Activated T-cell treated with anti-CD3 and anti-CD28 coated beads, Interleukin-2, amount 50 U/mL, for 24 hours (primary cell): ENCODE data around the gene COMP.

Experiments
- DNase-seq: peaks from one replicate; pipeline ENCODE4 v3.0.0-alpha.2; 2020
- H3K27ac Mint-ChIP-seq: 2 replicates; pipeline ENCODE4 v1.8.0; 2020; ENCODE audit warnings: mild to moderate bottlenecking, mixed read lengths
- H3K27me3 Mint-ChIP-seq: 2 replicates; pipeline ENCODE4 v1.8.0; 2020; ENCODE audit warnings: mixed read lengths
- H3K36me3 Mint-ChIP-seq: 2 replicates; pipeline ENCODE4 v1.8.0; 2020; ENCODE audit warnings: low read depth, mixed read lengths
- H3K4me1 Mint-ChIP-seq: 2 replicates; pipeline ENCODE4 v1.8.0; 2020; ENCODE audit warnings: low read depth, mixed read lengths
- H3K4me3 Mint-ChIP-seq: 2 replicates; pipeline ENCODE4 v1.8.0; 2020; ENCODE audit warnings: mild to moderate bottlenecking, moderate library complexity, mixed read lengths
- H3K9me3 Mint-ChIP-seq: 2 replicates; pipeline ENCODE4 v1.8.0; 2020; ENCODE audit warnings: mixed read lengths

The COMP gene

GRCh38 chr19:18795540-18795939, 4.4 kb upstream of the COMP start:
- Mint-ChIP-seq H3K4me1 (peaks cover 4% of the 10 kb centered on the region), H3K4me3 (no peak overlapping the region), H3K27ac (no peak overlapping the region), H3K36me3 (no peaks in the 10 kb centered on the region), H3K9me3 (no peaks in the 10 kb centered on the region), H3K27me3 (peaks cover 61% of the 10 kb centered on the region)
- no peak for DNase-seq

GRCh38 chr19:18794692-18795091, 3.6 kb upstream of the COMP start:
- Mint-ChIP-seq H3K27ac (no peak overlapping the region), H3K4me1 (peaks cover 9% of the 10 kb centered on the region), H3K27me3 (peaks cover 69% of the 10 kb centered on the region)

GRCh38 chr19:18794029-18794313, 2.9 kb upstream of the COMP start:
- DNase-seq, result no peak
- no peaks in the 10 kb centered on the region for H3K36me3 Mint-ChIP-seq
- H3K27me3 Mint-ChIP-seq, result peaks cover 76% of the 10 kb centered on the region
- H3K4me1 Mint-ChIP-seq, result peaks cover 16% of the 10 kb centered on the region
- no peak overlapping the region for H3K4me3 Mint-ChIP-seq
- H3K27ac Mint-ChIP-seq, result no peak overlapping the region
- no peaks in the 10 kb centered on the region for H3K9me3 Mint-ChIP-seq

More at GRCh38 chr19:18794692-18795091, 3.6 kb upstream of the COMP start:
- Mint-ChIP-seq H3K9me3 (no peaks in the 10 kb centered on the region), H3K4me3 (no peak overlapping the region), H3K36me3 (no peaks in the 10 kb centered on the region)
- no peak for DNase-seq

GRCh38 chr19:18793144-18794028, 2.3 kb upstream of the COMP start:
- Mint-ChIP-seq H3K4me1 (peaks cover 20% of the 10 kb centered on the region), H3K4me3 (no peak overlapping the region), H3K36me3 (no peaks in the 10 kb centered on the region), H3K9me3 (no peaks in the 10 kb centered on the region), H3K27ac (no peak overlapping the region), H3K27me3 (peaks cover 79% of the 10 kb centered on the region)
- no peak for DNase-seq

- Mint-ChIP-seq H3K36me3 (no peaks in the 10 kb centered on the region), H3K4me1 (peaks cover 22% of the 10 kb centered on the region), H3K4me3 (no peak overlapping the region), H3K27ac (no peak overlapping the region), H3K27me3 (peaks cover 85% of the 10 kb centered on the region), H3K9me3 (no peaks in the 10 kb centered on the region)
- no peak for DNase-seq
Measured at GRCh38 chr19:18792661-18793060, 1.6 kb upstream of the COMP start.

- Mint-ChIP-seq H3K27me3 (peaks cover 89% of the 10 kb centered on the region), H3K36me3 (no peaks in the 10 kb centered on the region), H3K9me3 (no peaks in the 10 kb centered on the region), H3K4me3 (no peak overlapping the region), H3K4me1 (peaks cover 29% of the 10 kb centered on the region), H3K27ac (no peak overlapping the region)
- no peak for DNase-seq
Measured at GRCh38 chr19:18791315-18791678, 192 bp upstream of the COMP start.

DNA sequence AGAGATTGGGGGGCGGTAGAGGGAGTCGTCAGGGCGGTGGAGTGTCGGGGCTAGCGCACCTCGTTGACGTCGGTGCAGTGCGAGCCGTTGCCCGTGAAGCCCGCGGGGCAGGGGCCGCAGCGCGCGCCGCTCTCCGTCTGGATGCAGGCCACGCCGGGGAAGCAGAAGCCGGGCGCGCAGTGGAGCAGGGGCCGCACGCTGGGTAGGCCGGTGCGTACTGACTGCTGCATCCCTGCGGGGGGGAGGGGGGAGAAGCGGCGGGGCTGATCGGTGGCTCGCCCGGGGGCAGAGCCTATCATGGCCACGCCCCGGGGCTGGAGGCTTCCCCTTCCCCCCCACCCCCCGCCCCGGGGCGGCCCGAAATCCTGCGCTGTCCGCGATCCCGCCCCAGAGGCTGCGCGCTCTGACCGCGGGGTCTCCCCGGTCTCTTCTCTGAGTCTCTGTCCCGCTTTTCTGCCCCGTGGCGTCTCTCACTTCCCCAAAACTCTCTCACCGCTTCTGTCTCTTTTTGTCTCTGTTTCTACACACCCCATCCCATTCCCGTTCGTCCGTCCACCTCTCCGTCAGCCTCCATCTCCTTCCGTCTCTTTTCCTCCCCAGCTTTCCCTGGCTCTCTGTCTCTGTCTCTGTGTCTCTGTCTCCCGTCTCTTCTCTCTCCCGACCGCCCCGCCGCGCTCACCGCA, 1.1 kb downstream of the COMP start:
- DNase-seq, result peak; percentile 52
- Mint-ChIP-seq H3K9me3 (no peaks in the 10 kb centered on the region), H3K4me3 (peak overlapping the region; percentile 39)

GRCh38 chr19:18789422-18789869, 1.7 kb downstream of the COMP start:
- H3K36me3 Mint-ChIP-seq, result no peaks in the 10 kb centered on the region
- H3K9me3 Mint-ChIP-seq, result no peaks in the 10 kb centered on the region
- peaks cover 91% of the 10 kb centered on the region for H3K27me3 Mint-ChIP-seq
- no peak overlapping the region for H3K27ac Mint-ChIP-seq
- H3K4me1 Mint-ChIP-seq, result peaks cover 36% of the 10 kb centered on the region
- no peak for DNase-seq
- peak overlapping the region; percentile 53 for H3K4me3 Mint-ChIP-seq

More for the DNA sequence above, 1.1 kb downstream of the COMP start:
- H3K27ac Mint-ChIP-seq, result peak overlapping the region; percentile 37
- H3K36me3 Mint-ChIP-seq, result no peaks in the 10 kb centered on the region
- peaks cover 90% of the 10 kb centered on the region for H3K27me3 Mint-ChIP-seq
- peaks cover 36% of the 10 kb centered on the region for H3K4me1 Mint-ChIP-seq

DNA sequence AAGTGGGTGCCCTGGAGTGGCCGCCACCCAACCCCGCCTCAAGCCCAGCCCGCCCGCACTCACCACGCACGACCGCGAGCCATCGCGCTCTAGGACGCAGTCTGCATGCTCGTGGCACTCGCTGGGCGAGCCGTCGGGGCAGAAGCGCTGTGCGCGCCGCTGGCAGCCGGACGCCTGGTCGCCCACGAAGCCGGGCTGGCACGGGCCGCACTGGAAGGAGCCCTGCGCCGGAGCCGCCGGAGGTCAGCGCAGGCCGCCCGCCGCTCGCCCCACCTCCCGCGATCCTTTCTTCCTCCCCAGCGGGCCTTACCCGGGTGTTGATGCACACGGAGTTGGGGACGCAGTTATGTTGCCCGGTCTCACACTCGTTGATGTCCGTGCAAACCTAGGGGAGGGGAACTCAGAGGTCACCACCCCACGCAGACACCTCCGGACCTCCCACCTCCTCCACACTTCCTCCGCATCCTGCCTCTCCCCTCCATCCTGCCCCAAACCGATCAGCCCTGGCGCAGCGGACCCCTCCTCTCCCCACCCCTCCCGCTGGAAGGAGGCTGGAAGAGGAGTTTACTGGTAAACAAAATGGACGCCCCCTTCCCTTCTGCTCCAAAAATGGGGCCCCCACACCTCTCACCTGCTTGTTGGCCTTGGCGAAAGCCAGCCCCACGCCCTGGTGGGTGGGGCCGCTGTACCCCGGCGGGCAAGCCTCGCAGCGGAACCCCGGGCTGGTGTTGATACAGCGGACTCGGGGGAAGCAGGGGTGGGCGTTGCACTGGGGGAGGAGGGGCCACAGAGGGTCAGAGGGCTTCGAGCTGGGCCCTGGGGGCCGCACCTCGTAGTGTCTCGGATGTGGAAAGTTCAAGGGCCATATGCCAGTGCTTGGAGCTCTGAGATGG, 2.3 kb downstream of the COMP start:
- peaks cover 36% of the 10 kb centered on the region for H3K4me1 Mint-ChIP-seq
- peak overlapping the region; percentile 53 for H3K4me3 Mint-ChIP-seq
- H3K9me3 Mint-ChIP-seq, result no peaks in the 10 kb centered on the region
- peak; percentile 46 for DNase-seq
- no peak overlapping the region for H3K27ac Mint-ChIP-seq
- no peaks in the 10 kb centered on the region for H3K36me3 Mint-ChIP-seq
- peaks cover 90% of the 10 kb centered on the region for H3K27me3 Mint-ChIP-seq

GRCh38 chr19:18785179-18786124, 5.7 kb downstream of the COMP start:
- no peak overlapping the region for H3K4me3 Mint-ChIP-seq
- peaks cover 59% of the 10 kb centered on the region for H3K27me3 Mint-ChIP-seq
- DNase-seq, result peak; percentile 73
- H3K27ac Mint-ChIP-seq, result no peak overlapping the region
- H3K36me3 Mint-ChIP-seq, result no peaks in the 10 kb centered on the region
- no peaks in the 10 kb centered on the region for H3K9me3 Mint-ChIP-seq
- H3K4me1 Mint-ChIP-seq, result peaks cover 34% of the 10 kb centered on the region

GRCh38 chr19:18784786-18785120, 6.4 kb downstream of the COMP start:
- no peak overlapping the region for H3K27ac Mint-ChIP-seq
- DNase-seq, result no peak
- H3K36me3 Mint-ChIP-seq, result no peaks in the 10 kb centered on the region
- no peaks in the 10 kb centered on the region for H3K9me3 Mint-ChIP-seq
- peaks cover 29% of the 10 kb centered on the region for H3K4me1 Mint-ChIP-seq
- no peak overlapping the region for H3K4me3 Mint-ChIP-seq
- H3K27me3 Mint-ChIP-seq, result peaks cover 53% of the 10 kb centered on the region

- Mint-ChIP-seq H3K4me3 (no peak overlapping the region), H3K27ac (peak overlapping the region; percentile 6), H3K4me1 (peaks cover 23% of the 10 kb centered on the region), H3K27me3 (peaks cover 47% of the 10 kb centered on the region), H3K36me3 (no peaks in the 10 kb centered on the region), H3K9me3 (no peaks in the 10 kb centered on the region)
- DNase-seq, result no peak
Measured at GRCh38 chr19:18783958-18784785, 6.9 kb downstream of the COMP start.

DNA sequence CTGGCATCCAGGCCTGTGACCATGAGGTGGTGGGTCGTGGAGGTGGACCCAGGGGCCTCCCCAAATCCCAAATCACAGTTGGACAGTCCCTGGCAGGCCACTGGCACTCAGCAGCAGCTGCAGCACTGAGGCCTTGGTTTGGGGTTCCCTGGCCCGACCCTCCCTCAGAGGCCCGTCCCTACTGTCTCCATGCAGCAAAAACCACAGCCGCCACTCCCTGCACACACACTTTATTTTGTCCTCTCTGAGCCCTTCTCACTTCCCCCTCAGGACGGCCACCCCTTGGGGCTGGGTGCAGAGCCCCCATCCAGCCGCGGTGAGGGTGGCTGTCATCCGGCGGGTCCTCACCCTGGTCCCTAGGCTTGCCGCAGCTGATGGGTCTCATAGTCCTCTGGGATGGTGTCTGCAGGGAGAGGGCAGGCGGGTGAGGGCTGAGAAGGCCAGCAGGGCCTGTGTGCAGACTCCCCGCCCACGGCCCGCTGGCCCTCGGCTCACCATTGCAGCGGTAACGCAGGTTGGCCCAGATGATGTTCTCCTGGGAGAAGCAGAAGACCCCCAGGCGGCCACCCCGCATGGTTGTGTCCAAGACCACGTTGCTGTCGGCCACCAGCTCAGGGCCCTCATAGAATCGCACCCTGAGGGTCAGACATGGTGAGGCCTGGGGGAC, 8.4 kb downstream of the COMP start:
- H3K27ac Mint-ChIP-seq, result no peak overlapping the region
- H3K9me3 Mint-ChIP-seq, result no peaks in the 10 kb centered on the region
- no peaks in the 10 kb centered on the region for H3K36me3 Mint-ChIP-seq
- peaks cover 34% of the 10 kb centered on the region for H3K27me3 Mint-ChIP-seq
- H3K4me1 Mint-ChIP-seq, result peaks cover 20% of the 10 kb centered on the region
- no peak overlapping the region for H3K4me3 Mint-ChIP-seq
- DNase-seq, result no peak
